IPS-18c (cell line): ENCODE results near the gene KCNK3.
"Not testable (repeated sequence)": the region's sequence is repeated elsewhere in the genome, so short reads cannot be mapped to it uniquely, and the experiment has no call there.

Experiments used
- H3K4me3 ChIP-seq: 2 replicates; pipeline ENCODE4 v1.7.0; 2013; ENCODE audit warnings: low read depth, mild to moderate bottlenecking, low read length, moderate library complexity; ENCODE audit not compliant: insufficient read depth
- H3K9me3 ChIP-seq: one replicate; pipeline ENCODE4 v1.6.1; 2013; ENCODE audit warnings: mild to moderate bottlenecking, low read length, moderate library complexity; ENCODE audit not compliant: control insufficient read depth, insufficient read depth

The KCNK3 gene

DNA sequence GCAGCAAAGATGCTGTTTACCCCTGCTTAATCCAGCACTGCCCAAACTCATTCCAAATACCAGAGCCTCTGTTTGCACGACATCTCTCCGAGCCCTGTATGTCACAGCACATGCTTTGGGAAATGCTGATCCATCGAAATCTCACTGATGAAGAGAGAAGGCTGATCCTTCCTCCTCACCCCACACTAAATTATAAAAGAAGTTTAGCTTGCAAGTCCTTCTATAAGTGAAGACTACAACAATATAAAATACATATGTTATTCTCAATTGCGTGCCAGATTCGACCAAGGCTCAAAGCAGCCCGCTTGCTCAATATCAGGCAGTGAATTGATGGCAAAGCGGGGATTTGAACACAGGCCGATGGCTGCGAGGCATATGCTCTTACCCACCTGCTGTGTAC, 40.9 kb downstream of the KCNK3 start:
- Histone ChIP-seq H3K9me3 (no peaks in the 10 kb centered on the region), H3K4me3 (no peak overlapping the region)

DNA sequence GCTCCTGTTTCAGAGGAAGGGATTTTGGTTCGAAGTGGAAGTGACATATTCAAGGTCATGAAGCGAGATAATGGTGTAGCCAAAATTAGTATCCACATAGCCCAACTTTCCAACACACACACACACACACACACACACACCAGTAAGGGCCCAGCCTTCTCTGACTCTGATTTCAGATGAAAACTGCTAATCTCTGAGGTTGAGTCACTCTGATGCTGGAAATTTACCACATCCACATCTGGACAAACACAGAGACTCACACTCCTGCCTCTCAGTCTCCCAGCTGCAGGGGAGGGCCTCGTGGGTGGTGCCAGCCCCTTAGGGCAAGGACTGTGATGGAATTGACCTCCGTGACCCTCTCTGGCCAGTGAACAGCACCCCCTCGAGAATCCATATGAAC, 42.6 kb downstream of the KCNK3 start:
- H3K9me3 ChIP-seq: no peaks in the 10 kb centered on the region
- no peak overlapping the region for H3K4me3 ChIP-seq

DNA sequence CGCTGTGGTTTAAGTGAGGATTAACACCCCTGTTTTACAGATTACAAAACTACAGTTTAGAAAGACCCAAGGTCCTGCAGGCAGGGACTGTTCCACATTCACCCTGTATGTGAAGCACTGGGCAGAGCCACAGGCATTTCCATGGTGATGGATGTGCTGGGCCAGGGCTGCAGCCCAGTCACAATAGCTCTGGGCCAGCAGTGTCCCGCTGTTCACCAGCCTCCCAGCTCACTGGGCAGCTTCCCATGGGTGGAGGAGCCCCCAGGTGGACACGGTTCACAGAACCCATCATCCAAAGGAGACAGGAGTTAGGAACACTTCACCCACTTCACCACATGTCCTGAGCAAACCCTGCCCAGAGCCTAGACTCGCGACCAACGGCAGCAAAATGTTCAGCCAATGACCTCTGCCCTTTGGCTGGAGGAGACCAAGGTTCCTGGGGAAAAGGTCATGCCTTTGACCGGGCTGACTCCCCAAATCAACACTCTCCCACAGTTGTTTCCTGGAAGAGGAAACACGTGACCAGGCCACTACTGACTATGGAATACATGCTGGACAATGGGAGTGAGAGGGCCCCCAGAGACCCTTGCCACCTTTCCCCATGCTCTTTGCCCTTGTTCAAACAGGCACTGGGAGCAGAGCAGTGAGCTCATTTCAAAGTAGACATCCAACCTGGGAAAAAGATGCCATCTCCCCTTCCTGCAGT, 43.5 kb downstream of the KCNK3 start:
- no peaks in the 10 kb centered on the region for H3K9me3 ChIP-seq
- no peak overlapping the region for H3K4me3 ChIP-seq

DNA sequence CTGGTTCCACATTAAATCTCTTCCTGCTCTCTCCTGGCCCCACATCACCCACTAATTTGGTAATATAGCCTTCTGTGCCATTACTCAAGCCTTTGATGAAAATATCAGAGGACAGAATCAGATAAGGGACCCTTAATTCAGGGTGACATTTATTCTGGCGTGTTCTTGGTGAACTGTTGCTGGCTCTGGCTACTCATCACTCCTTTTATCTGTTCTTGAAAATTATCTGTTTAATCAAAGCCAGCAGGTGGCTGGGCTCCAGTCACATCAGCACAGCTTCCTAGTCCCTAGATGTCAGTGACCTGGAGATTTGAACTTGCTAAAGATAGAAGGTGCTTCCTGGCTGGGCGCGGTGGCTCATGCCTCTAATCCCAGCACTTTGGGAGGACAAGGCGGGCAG, 44.7 kb downstream of the KCNK3 start:
- no peak overlapping the region for H3K4me3 ChIP-seq
- H3K9me3 ChIP-seq: no peaks in the 10 kb centered on the region

DNA sequence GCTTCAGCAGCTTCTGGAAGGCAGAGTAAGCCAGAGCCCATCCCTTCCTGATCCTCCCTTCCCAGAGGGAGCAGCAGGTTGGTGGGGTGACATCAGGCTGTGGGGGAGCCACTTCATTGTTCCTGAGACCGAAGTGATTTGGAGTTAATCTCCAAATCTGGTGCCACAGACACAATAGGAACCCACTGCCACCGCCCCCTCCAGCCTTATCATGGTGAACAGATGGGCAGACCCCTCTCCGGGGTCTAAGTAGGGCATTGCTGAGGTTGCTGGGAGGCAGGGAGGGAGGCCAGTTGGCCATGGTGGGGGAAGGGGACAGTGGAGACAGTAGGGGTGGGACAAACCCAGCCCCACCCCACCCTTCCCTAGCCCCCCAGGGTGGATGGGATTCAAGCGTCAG, 46.0 kb downstream of the KCNK3 start:
- no peaks in the 10 kb centered on the region for H3K9me3 ChIP-seq
- no peak overlapping the region for H3K4me3 ChIP-seq

DNA sequence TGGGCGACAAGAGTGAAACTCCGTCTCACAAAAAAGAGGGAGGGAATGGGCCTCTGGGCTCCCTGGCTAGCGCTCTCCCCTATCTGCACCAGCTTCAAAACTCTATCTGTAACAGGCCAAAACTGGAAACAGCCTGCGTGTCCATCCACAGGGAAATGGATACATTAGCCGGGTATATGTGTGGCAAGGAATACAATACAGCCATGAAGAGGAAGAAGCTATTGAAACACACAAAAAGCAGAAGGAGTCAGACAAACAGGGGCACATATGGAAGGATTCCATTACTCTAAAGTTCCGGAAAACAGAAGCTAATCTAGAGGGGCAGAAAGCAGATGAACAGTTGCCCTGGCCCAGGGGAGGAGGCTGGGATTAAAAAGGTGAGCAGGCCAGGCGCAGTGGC, 47.0 kb downstream of the KCNK3 start:
- no peak overlapping the region for H3K4me3 ChIP-seq

DNA sequence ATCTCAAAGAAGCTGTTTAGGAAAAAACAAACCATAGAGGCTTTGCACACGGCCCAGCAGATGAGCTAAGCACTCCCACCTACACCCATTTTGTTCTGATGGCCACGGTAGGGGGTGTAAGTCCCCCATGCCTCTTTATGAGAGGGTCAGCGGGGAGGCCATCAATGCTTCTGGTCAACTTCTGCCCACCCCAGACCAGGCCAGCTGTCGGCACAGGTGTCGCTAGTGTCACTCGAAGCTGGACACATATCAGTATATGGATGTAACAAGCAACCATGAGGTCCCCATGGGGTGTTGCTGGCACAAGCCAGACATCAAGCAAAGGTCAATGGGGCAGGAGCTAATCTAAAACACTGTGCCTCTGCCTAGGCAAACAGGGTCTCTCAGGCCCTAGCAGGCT, 47.8 kb downstream of the KCNK3 start:
- H3K4me3 ChIP-seq: no peak overlapping the region
- H3K9me3 ChIP-seq: no peaks in the 10 kb centered on the region

More for the DNA sequence above, 47.0 kb downstream of the KCNK3 start:
- no peaks in the 10 kb centered on the region for H3K9me3 ChIP-seq

DNA sequence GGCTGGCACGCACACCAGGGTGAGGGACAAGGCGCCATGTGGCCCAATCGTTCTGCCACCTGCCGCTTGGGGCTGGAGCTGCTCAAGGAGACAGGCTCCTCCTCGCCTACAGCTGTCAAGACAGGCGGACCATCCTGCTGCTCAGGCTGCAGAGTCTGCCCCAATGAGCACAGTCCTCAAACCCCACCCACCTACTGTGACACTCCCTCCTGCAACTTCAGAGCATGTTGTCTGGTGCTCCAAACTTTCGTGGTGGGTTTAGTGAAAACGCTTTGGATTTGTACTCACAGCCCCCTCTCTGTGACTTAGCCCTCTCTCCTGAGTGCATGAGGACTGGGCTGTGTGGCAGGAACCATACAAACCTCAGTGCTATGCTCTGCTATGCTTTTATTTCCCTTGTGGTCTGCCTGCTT, 48.4 kb downstream of the KCNK3 start:
- H3K4me3 ChIP-seq: no peak overlapping the region
- H3K9me3 ChIP-seq: no peaks in the 10 kb centered on the region

DNA sequence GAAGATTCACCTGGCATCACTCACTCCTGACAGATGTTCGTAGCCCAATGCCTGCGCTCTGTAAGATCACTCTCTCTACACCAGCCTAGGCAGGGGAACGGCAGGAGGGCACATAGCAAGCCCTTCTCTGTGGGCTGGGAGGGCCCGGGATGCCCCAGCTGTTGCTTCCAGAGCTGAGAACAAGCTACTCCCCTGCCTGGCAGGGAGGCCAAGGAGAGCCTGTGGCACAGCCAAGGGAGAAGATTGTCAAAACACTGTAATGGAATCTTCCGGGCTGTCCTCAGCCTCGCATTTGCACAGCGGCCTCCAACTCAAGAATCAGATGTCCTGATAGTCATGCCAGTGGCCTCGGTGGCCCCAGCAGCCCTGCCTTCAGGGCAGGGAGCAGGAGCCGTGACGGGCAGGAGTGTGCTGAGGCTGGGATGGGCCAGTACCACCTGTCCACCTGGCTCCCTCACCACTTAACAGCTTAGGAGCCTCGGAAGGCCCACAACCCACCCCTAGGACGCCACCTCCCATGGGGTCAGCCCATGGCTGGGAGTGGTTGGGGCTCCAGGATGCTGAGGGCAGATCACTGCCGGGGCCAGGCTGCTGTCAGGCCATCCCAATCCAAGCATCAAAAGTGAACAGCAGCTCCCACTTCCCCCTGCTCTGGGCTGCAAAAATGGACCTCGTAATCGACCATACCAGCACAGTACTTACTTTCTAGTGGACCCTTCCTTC, 49.7 kb downstream of the KCNK3 start:
- H3K4me3 ChIP-seq: no peak overlapping the region

DNA sequence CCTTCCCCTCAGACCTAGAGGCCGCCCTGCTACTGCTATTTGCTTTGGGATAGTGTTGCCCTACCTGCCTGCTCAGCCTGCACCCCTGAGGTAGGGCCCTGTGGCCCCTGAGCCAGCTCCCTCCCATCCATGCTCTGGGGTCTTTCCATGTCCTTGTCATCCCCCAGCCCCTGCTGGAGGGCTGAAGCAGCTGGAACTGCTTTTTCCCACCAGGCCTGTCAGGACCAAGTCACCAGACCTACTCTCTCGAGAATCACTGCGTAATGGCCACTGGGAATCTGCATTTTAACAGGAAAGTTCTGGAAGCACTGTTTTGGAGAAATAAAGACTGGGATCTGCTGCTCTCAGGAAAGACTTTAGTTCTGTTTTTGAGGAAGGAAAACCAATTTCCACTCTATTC, 51.3 kb downstream of the KCNK3 start:
- H3K4me3 ChIP-seq: no peak overlapping the region
- H3K9me3 ChIP-seq: no peaks in the 10 kb centered on the region

More for the DNA sequence above, 49.7 kb downstream of the KCNK3 start:
- no peaks in the 10 kb centered on the region for H3K9me3 ChIP-seq

DNA sequence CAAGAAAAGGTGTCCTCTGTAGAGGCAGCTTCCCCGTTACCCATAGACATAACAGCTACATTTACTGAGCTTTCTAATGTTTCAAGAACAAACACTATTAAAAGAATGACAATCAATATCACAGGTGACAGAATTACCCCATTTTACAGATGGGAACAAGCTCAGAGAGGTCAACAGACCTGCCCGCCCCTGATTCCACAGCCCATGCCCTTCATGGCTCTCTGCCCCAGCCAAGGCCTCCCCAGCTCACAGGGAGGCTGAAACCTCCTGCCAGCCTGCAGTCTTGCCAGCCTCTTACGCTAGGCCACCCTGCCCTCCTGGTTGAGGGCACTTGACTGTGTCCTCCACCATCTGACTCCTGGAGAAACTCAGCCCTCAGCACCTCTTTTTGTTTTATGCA, 52.4 kb downstream of the KCNK3 start:
- Histone ChIP-seq H3K9me3 (no peaks in the 10 kb centered on the region), H3K4me3 (no peak overlapping the region)

DNA sequence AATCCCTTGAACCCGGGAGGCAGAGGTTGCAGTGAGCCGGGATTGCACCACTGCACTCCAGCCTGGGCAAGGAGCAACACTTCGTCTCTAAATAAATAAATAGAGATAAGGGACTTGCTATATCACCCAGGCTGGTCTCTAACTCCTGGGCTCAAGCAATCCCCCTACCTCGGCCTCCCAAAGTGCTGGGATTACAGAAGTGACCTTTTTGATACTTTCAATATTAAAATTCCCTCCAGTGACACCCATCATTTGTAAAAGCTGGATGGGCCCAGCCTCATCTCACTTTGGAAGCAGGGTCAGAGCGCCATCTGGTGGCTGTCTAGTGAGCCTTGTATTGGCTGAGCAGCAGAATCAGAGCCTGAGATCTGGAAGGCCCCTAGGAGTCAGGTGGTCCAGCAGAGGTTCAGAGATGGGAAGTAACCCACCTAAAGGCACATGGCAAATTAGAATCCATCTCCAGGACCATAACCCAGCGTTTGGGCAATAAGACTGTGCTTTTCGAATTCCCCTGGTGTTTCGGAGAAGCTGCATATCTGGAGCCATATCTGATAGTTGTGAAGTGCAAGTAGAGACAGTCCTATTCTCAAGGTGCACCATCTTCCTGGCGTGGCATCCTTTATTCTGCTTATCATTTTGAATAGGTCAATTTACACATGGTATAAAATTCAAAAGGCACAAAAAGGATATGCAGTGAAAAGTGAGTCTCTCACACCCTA, 53.2 kb downstream of the KCNK3 start:
- Histone ChIP-seq H3K4me3 (no peak overlapping the region), H3K9me3 (no peaks in the 10 kb centered on the region)

DNA sequence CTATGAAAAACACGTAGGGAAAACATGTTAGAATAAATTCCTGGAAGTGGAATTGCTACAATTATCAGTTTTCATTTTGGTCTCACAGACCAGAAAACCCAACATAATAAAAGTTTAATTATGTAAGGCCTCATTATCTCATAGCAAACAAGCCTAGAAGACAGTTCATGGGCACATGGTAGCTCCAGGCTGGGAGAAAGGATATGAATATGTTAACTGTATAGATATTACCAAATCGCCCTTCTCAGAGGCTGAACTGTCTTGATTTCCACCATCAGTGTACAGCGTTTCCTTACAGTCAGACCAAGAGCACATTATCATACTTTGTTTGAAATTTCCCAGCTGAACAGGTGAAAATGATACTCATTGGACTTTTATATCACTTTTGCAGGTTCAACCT, 54.4 kb downstream of the KCNK3 start:
- H3K4me3 ChIP-seq: no peak overlapping the region

DNA sequence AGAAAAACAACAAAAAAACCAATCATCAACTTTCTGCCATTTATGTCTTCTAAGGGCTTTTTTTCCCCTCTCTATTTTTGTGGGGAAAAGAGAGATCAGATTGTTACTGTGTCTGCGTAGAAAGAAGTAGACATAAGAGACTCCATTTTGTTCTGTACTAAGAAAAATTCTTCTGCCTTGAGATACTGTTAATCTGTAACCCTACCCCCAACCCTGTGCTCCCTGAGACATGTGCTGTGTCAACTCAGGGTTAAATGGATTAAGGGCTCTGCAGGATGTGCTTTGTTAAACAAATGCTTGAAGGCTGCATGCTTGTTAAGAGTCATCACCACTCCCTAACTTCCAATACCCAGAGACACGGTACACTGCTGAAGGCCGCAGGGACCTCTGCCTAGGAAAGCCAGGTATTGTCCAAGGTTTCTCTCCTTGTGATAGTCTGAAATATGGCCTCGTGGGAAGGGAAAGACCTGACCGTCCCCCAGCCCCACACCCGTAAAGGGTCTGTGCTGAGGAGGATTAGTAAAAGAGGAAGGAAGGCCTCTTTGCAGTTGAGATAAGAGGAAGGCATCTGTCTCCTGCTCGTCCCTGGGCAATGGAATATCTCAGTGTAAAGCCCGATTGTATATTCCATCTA, 57.4 kb downstream of the KCNK3 start:
- H3K9me3 ChIP-seq, H3K4me3 ChIP-seq: not testable (repeated sequence)

More for the DNA sequence above, 54.4 kb downstream of the KCNK3 start:
- peaks cover 4% of the 10 kb centered on the region for H3K9me3 ChIP-seq

DNA sequence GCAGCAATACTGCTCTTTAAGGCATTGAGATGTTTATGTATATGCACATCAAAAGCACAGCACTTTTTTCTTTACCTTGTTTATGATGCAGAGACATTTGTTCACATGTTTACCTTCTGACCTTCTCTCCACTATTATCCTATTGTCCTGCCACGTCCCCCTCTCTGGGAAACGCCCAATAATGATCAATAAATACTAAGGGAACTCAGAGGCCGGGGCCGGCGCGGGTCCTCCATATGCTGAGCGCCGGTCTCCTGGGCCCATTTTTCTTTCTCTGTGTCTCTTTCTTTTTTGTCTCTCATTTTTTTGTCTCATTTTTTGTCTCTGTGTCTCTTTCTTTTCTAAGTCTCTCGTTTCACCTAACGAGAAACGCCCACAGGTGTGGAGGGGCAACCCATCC, 57.9 kb downstream of the KCNK3 start:
- H3K4me3 ChIP-seq, H3K9me3 ChIP-seq: not testable (repeated sequence)

DNA sequence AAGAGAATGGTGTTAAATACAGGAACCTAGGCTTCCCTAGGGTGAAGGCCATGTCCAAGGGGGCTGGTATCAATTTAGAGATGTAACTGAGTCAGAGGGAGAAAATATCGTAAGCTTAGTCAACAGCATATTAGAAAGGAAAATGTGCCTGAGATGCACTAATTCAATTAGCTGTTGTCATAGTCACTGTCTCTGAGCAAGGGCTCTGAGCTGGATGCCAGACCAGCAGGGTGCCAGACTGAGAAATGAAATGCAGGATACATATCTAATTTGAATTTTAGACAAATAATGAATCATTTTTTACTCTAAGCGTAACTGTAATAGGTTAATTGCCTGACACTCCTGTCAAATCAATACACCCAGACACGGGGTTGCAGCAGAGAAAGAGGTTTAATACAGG, 60.1 kb downstream of the KCNK3 start:
- Histone ChIP-seq H3K4me3 (no peak overlapping the region), H3K9me3 (peaks cover 4% of the 10 kb centered on the region)

DNA sequence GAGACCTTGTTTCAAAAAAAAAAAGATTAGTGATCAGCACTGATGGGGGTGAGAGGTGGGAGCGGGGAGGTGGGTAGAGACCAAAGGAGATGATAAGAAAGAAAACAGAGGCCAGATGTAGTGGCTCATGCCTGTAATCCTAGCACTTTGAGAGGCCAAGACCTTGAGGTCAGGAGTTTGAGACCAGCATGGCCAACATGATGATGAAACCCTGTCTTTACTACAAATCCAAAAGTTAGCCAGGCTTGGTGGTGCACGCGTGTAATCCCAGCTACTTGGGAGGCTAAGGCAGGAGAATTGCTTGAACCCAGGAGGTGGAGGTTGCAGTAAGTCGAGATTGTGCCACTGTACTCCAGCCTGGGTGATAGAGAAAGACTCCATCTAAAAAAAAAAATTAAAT, 62.0 kb downstream of the KCNK3 start:
- Histone ChIP-seq H3K4me3 (no peak overlapping the region), H3K9me3 (peaks cover 4% of the 10 kb centered on the region)
